GM10248 (cell line): ENCODE data around the gene NOP10.
"Not testable (repeated sequence)": the region's sequence is repeated elsewhere in the genome, so short reads cannot be mapped to it uniquely, and the experiment has no call there.

ENCODE experiments used
- CTCF ChIA-PET: fragments of 300-600 bp; sonication (Branson Sonifier 250); formaldehyde crosslinking; extraction: SDS; loops from one replicate; lab custom pipeline; 2021; ENCODE audit warnings: antibody characterized with exemption; lab: Yijun Ruan, JAX
- POLR2A ChIA-PET: fragments of 350-650 bp; sonication (Branson Sonifier 250); formaldehyde crosslinking; extraction: SDS; loops from one replicate; lab custom pipeline; 2020; ENCODE audit warnings: antibody characterized with exemption; lab: Yijun Ruan, JAX
- DNase-seq: peaks from one replicate; pipeline ENCODE4 v3.0.0; 2012; ENCODE audit errors: extremely low spot score
- CTCF ChIP-seq: IDR thresholded peaks from 2 replicates; pipeline ENCODE4 v1.5.1; 2012; ENCODE audit warnings: mild to moderate bottlenecking, low read depth; ENCODE audit errors: extremely low read depth, missing control alignments, control extremely low read depth

Gene NOP10

GRCh38 chr15:34358948-34359347, 16.0 kb upstream of the NOP10 start:
- POLR2A ChIA-PET = no interaction called here

GRCh38 chr15:34358367-34358766, 15.4 kb upstream of the NOP10 start:
- CTCF ChIA-PET = interaction anchor here (0.7 to 6.9 kb wide), 3 partner anchors 8 to 18 kb away, joined by 3 to 69 read pairs (median 3); partner anchors contain the start of genes LPCAT4, NOP10 and NUTM1
- POLR2A ChIA-PET = interaction anchor here (1.0 kb wide), 1 partner anchor 20 kb away, joined by 5 read pairs; no protein-coding TSS in a partner anchor
- DNase-seq = no peak
- TF ChIP-seq CTCF = no peak

More at GRCh38 chr15:34358948-34359347, 16.0 kb upstream of the NOP10 start:
- CTCF ChIA-PET = interaction anchor here (1.6 to 6.9 kb wide), 3 partner anchors 8 to 17 kb away, joined by 3 to 69 read pairs (median 27); partner anchors contain the start of genes LPCAT4, NOP10 and NUTM1
- DNase-seq = no peak
- no peak for TF ChIP-seq CTCF

GRCh38 chr15:34357653-34358052, 14.7 kb upstream of the NOP10 start:
- ChIA-PET POLR2A (interaction anchor here (1.0 kb wide), 1 partner anchor 20 kb away, joined by 5 read pairs; no protein-coding TSS in a partner anchor), CTCF (interaction anchor here (0.7 to 6.9 kb wide), 4 partner anchors 9 to 18 kb away, joined by 3 to 69 read pairs (median 3); partner anchors contain the start of genes LPCAT4, NOP10 and NUTM1)
- no peak for DNase-seq
- no peak for TF ChIP-seq CTCF

GRCh38 chr15:34355241-34355640, 12.3 kb upstream of the NOP10 start:
- ChIA-PET CTCF (interaction anchor here (1.0 to 6.9 kb wide), 5 partner anchors 8 to 232 kb away, joined by 3 to 69 read pairs (median 5); partner anchors contain the start of genes LPCAT4, NOP10 and NUTM1), POLR2A (no interaction called here)
- no peak for TF ChIP-seq CTCF
- no peak for DNase-seq

GRCh38 chr15:34354286-34354685, 11.3 kb upstream of the NOP10 start:
- CTCF ChIA-PET = interaction anchor here (1.4 to 6.9 kb wide), 3 partner anchors 9 to 12 kb away, joined by 3 to 69 read pairs (median 10); partner anchors contain the start of genes LPCAT4, NOP10 and NUTM1
- POLR2A ChIA-PET = no interaction called here
- no peak for TF ChIP-seq CTCF
- DNase-seq = no peak

- no peak for DNase-seq
- POLR2A ChIA-PET = no interaction called here
- no peak for TF ChIP-seq CTCF
- CTCF ChIA-PET = interaction anchor here (3.3 to 6.9 kb wide), 2 partner anchors 10 to 13 kb away, joined by 14 to 69 read pairs; partner anchors contain the start of genes LPCAT4, NOP10 and NUTM1
Measured at GRCh38 chr15:34353627-34354026, 10.7 kb upstream of the NOP10 start.

- CTCF ChIA-PET = interaction anchor here (3.3 to 6.9 kb wide), 2 partner anchors 10 to 14 kb away, joined by 14 to 69 read pairs; partner anchors contain the start of genes LPCAT4, NOP10 and NUTM1
- POLR2A ChIA-PET, DNase-seq: not testable (repeated sequence)
Measured at GRCh38 chr15:34352996-34353395, 10.1 kb upstream of the NOP10 start.
